SU-DHL-6 (cell line): ENCODE data around the gene ARFGAP3.

Source experiments
- EZH2phosphoT487 ChIP-seq: fragments of 200-600 bp; sonication (generic), shearing (Covaris generic); conservative IDR thresholded peaks from 2 replicates; pipeline ENCODE4 v1.6.1; 2018; ENCODE audit warnings: mild to moderate bottlenecking, antibody characterized with exemption, low read length, moderate library complexity, mixed read lengths
- TF ChIP-seq, protein P1 (sequence below): fragments of 200-600 bp; sonication (generic); IDR thresholded peaks from one replicate; pipeline ENCODE4 v1.5.1; 2017; ENCODE audit warnings: antibody characterized with exemption, mild to moderate bottlenecking, low read length, moderate library complexity; ENCODE audit not compliant: insufficient read depth, poor library complexity, severe bottlenecking

- TF ChIP-seq, protein P1, sequence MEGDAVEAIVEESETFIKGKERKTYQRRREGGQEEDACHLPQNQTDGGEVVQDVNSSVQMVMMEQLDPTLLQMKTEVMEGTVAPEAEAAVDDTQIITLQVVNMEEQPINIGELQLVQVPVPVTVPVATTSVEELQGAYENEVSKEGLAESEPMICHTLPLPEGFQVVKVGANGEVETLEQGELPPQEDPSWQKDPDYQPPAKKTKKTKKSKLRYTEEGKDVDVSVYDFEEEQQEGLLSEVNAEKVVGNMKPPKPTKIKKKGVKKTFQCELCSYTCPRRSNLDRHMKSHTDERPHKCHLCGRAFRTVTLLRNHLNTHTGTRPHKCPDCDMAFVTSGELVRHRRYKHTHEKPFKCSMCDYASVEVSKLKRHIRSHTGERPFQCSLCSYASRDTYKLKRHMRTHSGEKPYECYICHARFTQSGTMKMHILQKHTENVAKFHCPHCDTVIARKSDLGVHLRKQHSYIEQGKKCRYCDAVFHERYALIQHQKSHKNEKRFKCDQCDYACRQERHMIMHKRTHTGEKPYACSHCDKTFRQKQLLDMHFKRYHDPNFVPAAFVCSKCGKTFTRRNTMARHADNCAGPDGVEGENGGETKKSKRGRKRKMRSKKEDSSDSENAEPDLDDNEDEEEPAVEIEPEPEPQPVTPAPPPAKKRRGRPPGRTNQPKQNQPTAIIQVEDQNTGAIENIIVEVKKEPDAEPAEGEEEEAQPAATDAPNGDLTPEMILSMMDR: no peak
- no peak for TF ChIP-seq EZH2phosphoT487
Observed at GRCh38 chr22:42860968-42861367, 3.9 kb upstream of the ARFGAP3 start.
